ENCODE measurements around the gene KBTBD2. TPM values are rescaled to one million over a fixed set of nuclear protein-coding genes. Genes with fewer than 3 reads are reported as not detected.

The KBTBD2 gene
- total and polyA plus RNA-seq, 4 donors, result 15.0 to 80.5 (median 25.6) TPM

GRCh38 chr7:32896564-32897347 is 5.2 kb upstream of the KBTBD2 start:
- peak in 1 of 3 donors; percentile 22 for DNase-seq
- Histone ChIP-seq H3K4me3 (no peak overlapping the region), H3K9ac (ENCODE audit: insufficient read depth in 1 of 2, low read length in 2 of 2) (no peak overlapping the region), H3K36me3 (ENCODE audit: control insufficient read depth in 4 of 4, insufficient read depth in 4 of 4, low read length in 4 of 4) (no peaks in the 10 kb centered on the region), H3K9me3 (ENCODE audit: control insufficient read depth in 4 of 4, insufficient read depth in 3 of 4, low read length in 3 of 4) (no peaks in the 10 kb centered on the region), H3K27me3 (ENCODE audit: control insufficient read depth in 3 of 3, insufficient read depth in 3 of 3, low read length in 2 of 3) (no peaks in the 10 kb centered on the region), H3K27ac (ENCODE audit: low read depth in 1 of 2, low read length in 1 of 2) (no peak overlapping the region), H3K4me1 (ENCODE audit: control insufficient read depth in 5 of 5, insufficient read depth in 5 of 5, low read length in 5 of 5) (peaks cover 0 to 23% (median 9%) of the 10 kb centered on the region in 5 donors)
- WGBS, 2 donors, result 92 to 96% methylated on average over 6 of the region's 6 CpGs
- no peak for TF ChIP-seq CTCF (IDR thresholded peaks at IDR 0.05; ENCODE audit: control extremely low read depth, extremely low read depth)
- ATAC-seq (ENCODE audit: insufficient read depth, low FRiP score), result no peak

- TF ChIP-seq CTCF (IDR thresholded peaks at IDR 0.05; ENCODE audit: control extremely low read depth, extremely low read depth), result no peak
- H3K27ac ChIP-seq (ENCODE audit: low read depth in 1 of 2, low read length in 1 of 2), result no peak overlapping the region
- no peaks in the 10 kb centered on the region for H3K36me3 ChIP-seq (ENCODE audit: control insufficient read depth in 4 of 4, insufficient read depth in 4 of 4, low read length in 4 of 4)
- H3K4me3 ChIP-seq, result no peak overlapping the region
- H3K9ac ChIP-seq (ENCODE audit: insufficient read depth in 1 of 2, low read length in 2 of 2), result no peak overlapping the region
- no peaks in the 10 kb centered on the region for H3K9me3 ChIP-seq (ENCODE audit: control insufficient read depth in 4 of 4, insufficient read depth in 3 of 4, low read length in 3 of 4)
- DNase-seq, result no peak
- no peak for ATAC-seq (ENCODE audit: insufficient read depth, low FRiP score)
- 83 to 91% methylated on average over 4 of the region's 4 CpGs for WGBS, 2 donors
- peaks cover 2 to 32% (median 15%) of the 10 kb centered on the region in 5 donors for H3K4me1 ChIP-seq (ENCODE audit: control insufficient read depth in 5 of 5, insufficient read depth in 5 of 5, low read length in 5 of 5)
- no peaks in the 10 kb centered on the region for H3K27me3 ChIP-seq (ENCODE audit: control insufficient read depth in 3 of 3, insufficient read depth in 3 of 3, low read length in 2 of 3)
Measured at GRCh38 chr7:32894171-32894570, 2.6 kb upstream of the KBTBD2 start.

GRCh38 chr7:32893722-32894121 is 2.2 kb upstream of the KBTBD2 start:
- DNase-seq (no peak), ATAC-seq (ENCODE audit: insufficient read depth, low FRiP score) (no peak)
- Histone ChIP-seq H3K9me3 (ENCODE audit: control insufficient read depth in 4 of 4, insufficient read depth in 3 of 4, low read length in 3 of 4) (no peaks in the 10 kb centered on the region), H3K36me3 (ENCODE audit: control insufficient read depth in 4 of 4, insufficient read depth in 4 of 4, low read length in 4 of 4) (no peaks in the 10 kb centered on the region), H3K9ac (ENCODE audit: insufficient read depth in 1 of 2, low read length in 2 of 2) (peak overlapping the region in 1 of 2 donors; percentile 87), H3K4me1 (ENCODE audit: control insufficient read depth in 5 of 5, insufficient read depth in 5 of 5, low read length in 5 of 5) (peaks cover 2 to 32% (median 14%) of the 10 kb centered on the region in 5 donors), H3K4me3 (no peak overlapping the region), H3K27ac (ENCODE audit: low read depth in 1 of 2, low read length in 1 of 2) (peak overlapping the region in 1 of 2 donors; percentile 65), H3K27me3 (ENCODE audit: control insufficient read depth in 3 of 3, insufficient read depth in 3 of 3, low read length in 2 of 3) (no peaks in the 10 kb centered on the region)
- no peak for TF ChIP-seq CTCF (IDR thresholded peaks at IDR 0.05; ENCODE audit: control extremely low read depth, extremely low read depth)
- WGBS, 2 donors, result 84 to 89% methylated on average over 3 of the region's 3 CpGs
